Measurements from ENCODE around the gene FHOD1. TPM values are rescaled to one million over a fixed set of nuclear protein-coding genes. Genes with fewer than 3 reads are reported as not detected.

FHOD1 gene
- total RNA-seq, 1 donor from 2014 or later: 28.7 TPM

DNA sequence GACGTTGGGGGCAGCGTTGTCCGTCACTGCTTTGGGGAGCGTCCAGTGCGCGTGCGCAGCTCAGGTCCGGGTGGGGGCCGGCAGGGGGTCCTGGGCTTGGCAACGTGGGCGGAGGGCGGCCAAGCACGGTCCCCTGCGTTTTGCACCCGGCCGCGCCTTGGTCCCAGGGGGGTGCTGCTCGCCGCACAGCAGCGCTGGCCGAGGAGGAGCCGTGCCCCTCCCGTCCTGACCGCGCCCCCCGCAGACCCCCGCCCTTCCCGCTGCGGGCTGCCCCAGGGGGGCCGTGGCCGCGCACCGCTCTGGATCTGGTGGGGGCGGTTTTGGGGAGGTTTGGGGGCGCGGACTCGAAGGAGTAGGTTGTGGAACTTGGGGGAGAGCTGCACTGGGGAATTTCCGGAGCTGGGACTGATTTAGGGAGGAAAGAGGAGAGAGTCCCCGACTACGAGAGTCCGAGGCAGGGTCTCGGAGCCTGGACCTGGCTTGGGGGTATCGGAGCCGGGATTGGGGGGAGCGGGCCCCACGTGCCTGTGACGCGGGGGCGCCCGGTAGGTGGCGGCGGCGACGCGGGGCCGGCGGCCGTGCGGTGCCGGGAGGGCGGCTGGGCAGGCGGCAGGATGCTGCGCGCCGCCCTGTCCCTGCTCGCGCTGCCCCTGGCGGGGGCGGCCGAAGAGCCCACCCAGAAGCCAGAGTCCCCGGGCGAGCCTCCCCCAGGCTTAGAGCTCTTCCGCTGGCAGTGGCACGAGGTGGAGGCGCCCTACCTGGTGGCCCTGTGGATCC lies 1.3 kb upstream of the FHOD1 start, which contains the start of gene SLC9A5:
TSS of gene SLC9A5 (plus strand) at position 579 of the 777 bp plus-strand sequence. CDS start at position 615, 36 bp downstream.
- TF ChIP-seq, protein P1, sequence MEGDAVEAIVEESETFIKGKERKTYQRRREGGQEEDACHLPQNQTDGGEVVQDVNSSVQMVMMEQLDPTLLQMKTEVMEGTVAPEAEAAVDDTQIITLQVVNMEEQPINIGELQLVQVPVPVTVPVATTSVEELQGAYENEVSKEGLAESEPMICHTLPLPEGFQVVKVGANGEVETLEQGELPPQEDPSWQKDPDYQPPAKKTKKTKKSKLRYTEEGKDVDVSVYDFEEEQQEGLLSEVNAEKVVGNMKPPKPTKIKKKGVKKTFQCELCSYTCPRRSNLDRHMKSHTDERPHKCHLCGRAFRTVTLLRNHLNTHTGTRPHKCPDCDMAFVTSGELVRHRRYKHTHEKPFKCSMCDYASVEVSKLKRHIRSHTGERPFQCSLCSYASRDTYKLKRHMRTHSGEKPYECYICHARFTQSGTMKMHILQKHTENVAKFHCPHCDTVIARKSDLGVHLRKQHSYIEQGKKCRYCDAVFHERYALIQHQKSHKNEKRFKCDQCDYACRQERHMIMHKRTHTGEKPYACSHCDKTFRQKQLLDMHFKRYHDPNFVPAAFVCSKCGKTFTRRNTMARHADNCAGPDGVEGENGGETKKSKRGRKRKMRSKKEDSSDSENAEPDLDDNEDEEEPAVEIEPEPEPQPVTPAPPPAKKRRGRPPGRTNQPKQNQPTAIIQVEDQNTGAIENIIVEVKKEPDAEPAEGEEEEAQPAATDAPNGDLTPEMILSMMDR (IDR thresholded peaks at IDR 0.05; ENCODE audit: unreplicated experiment): no peak
- peaks cover 25% of the 10 kb centered on the region for H3K4me1 Mint-ChIP-seq
- H3K27me3 Mint-ChIP-seq (ENCODE audit: low read depth): peaks cover 48% of the 10 kb centered on the region
- no peaks in the 10 kb centered on the region for H3K9me3 Mint-ChIP-seq
- H3K36me3 Mint-ChIP-seq: no peaks in the 10 kb centered on the region
- H3K27ac Mint-ChIP-seq: peak within 1 kb of the TSS; percentile 16
- H3K4me3 Mint-ChIP-seq: peak within 1 kb of the TSS; percentile 83
- DNase-seq (ENCODE audit: low spot score in 2 of 2, unreplicated experiment in 2 of 2): no peak

DNA sequence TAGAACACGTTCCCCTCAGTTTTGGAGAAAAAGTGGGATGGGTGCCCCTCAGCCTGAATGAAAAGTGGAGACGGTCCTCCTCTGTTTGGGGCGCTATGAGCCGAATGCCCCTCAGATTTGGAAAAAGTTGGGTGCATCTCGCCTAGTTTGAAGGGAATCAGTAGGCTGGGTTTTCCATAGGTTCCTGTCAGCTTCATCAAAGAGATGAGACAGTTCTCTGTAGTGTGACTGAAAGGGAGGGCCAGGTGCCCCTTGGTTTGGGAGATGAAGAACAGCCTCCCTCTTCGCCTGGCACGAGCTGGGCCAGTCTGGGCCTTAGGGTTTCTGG lies 756 bp upstream of the FHOD1 start:
- no peak for DNase-seq (ENCODE audit: low spot score in 2 of 2, unreplicated experiment in 2 of 2)
- Mint-ChIP-seq H3K4me1 (peaks cover 25% of the 10 kb centered on the region), H3K9me3 (no peaks in the 10 kb centered on the region), H3K27ac (peak overlapping the region; percentile 16), H3K36me3 (no peaks in the 10 kb centered on the region), H3K27me3 (ENCODE audit: low read depth) (peaks cover 48% of the 10 kb centered on the region), H3K4me3 (peak overlapping the region; percentile 83)
- TF ChIP-seq, protein P1 (IDR thresholded peaks at IDR 0.05; ENCODE audit: unreplicated experiment): no peak

DNA sequence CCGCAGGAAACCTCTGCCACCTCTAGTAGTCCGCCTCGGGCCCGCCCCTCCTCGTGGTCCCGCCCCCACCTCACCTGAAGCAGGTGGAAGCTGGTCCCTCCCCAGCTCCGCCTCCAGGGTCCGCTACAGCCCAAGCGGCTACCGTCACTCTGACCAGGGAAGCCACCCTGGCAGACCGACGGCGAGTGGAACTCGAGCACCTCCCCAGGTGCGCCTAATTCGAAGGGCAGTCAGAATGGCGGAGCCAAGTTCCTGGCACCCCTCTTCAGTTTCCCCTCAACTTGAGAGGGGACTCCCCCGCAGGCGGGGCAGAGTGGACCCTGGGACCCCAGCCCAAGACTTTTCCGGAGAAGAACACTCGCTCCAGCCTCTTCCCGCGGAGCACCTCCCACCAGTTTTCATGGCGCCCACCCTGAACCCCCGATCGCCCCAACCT lies 507 bp downstream of the FHOD1 start:
- H3K27me3 Mint-ChIP-seq (ENCODE audit: low read depth): peaks cover 39% of the 10 kb centered on the region
- no peaks in the 10 kb centered on the region for H3K36me3 Mint-ChIP-seq
- H3K9me3 Mint-ChIP-seq: no peaks in the 10 kb centered on the region
- H3K27ac Mint-ChIP-seq: peak overlapping the region; percentile 88
- H3K4me3 Mint-ChIP-seq: peak overlapping the region; percentile 83
- peaks cover 25% of the 10 kb centered on the region for H3K4me1 Mint-ChIP-seq
- peak in 1 of 2 experiments; percentile 64 for DNase-seq (ENCODE audit: low spot score in 2 of 2, unreplicated experiment in 2 of 2)
- TF ChIP-seq, protein P1 (IDR thresholded peaks at IDR 0.05; ENCODE audit: unreplicated experiment): no peak

DNA sequence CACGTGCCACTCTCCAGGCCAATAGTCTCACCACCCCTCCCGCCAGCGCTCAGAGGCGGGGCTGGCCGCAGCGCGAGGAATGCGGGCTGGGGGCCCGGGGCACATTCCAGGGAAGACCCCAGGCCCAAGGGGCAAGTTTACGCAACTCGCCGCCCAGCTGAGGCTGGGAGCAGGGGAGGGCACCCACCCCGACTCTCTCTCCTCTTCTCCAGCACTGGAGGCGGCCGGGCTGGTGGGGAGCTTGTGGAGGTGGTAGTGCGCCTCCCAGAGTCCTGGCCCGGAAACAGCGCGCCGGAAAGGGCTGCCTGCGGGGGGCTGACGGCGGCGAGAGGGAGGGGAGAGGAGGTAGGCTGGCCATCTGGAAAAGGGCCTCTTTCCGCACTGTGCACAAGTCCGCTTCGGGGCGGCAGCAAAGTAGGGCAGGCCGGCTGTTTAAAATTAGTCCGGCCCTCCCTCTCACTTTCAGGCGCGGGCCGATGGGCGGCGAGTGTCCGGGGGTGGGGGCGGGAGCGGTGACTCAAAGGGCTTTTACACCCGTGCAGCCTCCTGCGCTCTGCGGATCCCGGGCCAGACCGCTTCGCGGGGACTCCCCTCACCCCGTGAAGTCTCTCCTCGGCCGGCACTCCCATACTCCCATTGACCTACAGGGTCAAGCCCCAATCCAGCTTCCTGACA lies 1.1 kb downstream of the FHOD1 start:
- Mint-ChIP-seq H3K4me3 (peak overlapping the region; percentile 83), H3K27me3 (ENCODE audit: low read depth) (peaks cover 35% of the 10 kb centered on the region), H3K9me3 (no peaks in the 10 kb centered on the region), H3K4me1 (peaks cover 29% of the 10 kb centered on the region), H3K36me3 (no peaks in the 10 kb centered on the region), H3K27ac (peak overlapping the region; percentile 88)
- peak; percentile 64 to 81 for DNase-seq (ENCODE audit: low spot score in 2 of 2, unreplicated experiment in 2 of 2)
- TF ChIP-seq, protein P1 (IDR thresholded peaks at IDR 0.05; ENCODE audit: unreplicated experiment): peak; percentile 6

DNA sequence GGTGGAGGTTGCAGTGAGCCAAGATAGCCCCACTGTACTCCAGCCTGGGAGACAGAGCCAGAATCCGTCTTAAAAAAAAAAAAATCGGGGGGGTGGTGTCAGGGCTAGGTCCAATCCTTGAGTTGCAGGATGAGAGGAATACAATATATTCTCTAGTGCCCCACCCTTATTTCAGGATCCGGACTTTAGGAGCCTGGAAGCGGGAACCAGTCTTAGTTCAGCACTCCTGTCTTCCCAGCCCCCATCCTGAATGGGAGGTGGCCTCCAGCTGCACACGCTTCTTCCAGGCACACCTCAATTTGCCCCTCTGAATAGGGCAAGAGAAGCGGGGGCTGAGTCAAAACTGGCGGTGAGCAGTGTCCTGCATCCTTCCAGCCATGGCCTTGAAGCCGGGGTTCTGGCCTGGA lies 1.6 kb downstream of the FHOD1 start:
- no peak for DNase-seq (ENCODE audit: low spot score in 2 of 2, unreplicated experiment in 2 of 2)
- H3K27me3 Mint-ChIP-seq (ENCODE audit: low read depth): peaks cover 30% of the 10 kb centered on the region
- H3K9me3 Mint-ChIP-seq: no peaks in the 10 kb centered on the region
- no peaks in the 10 kb centered on the region for H3K36me3 Mint-ChIP-seq
- peak overlapping the region; percentile 83 for H3K4me3 Mint-ChIP-seq
- H3K4me1 Mint-ChIP-seq: peaks cover 30% of the 10 kb centered on the region
- TF ChIP-seq, protein P1 (IDR thresholded peaks at IDR 0.05; ENCODE audit: unreplicated experiment): no peak
- H3K27ac Mint-ChIP-seq: no peak overlapping the region
